ENCODE data around the gene ACSL6. TPM values are rescaled to one million over a fixed set of nuclear protein-coding genes. Genes with fewer than 3 reads are reported as not detected.
A peak's percentile ranks its signal among the peaks of the same experiment; 100 is the strongest.

ACSL6 gene
- total RNA-seq, 1 donor from 2014 or later: 3.1 TPM

GRCh38 chr5:132008163-132008473, 3.3 kb downstream of the ACSL6 start:
- Histone ChIP-seq H3K27me3 (ENCODE audit: control insufficient read depth in 3 of 3, insufficient read depth in 3 of 3, low read length in 3 of 3) (peaks cover 6 to 11% (median 7%) of the 10 kb centered on the region in 3 donors), H3K36me3 (ENCODE audit: control insufficient read depth in 3 of 3, insufficient read depth in 3 of 3, low read length in 3 of 3) (no peaks in the 10 kb centered on the region), H3K4me1 (ENCODE audit: control insufficient read depth in 3 of 3, insufficient read depth in 3 of 3, low read length in 3 of 3) (peaks cover 30 to 70% (median 65%) of the 10 kb centered on the region in 3 donors), H3K4me3 (ENCODE audit: low read length in 3 of 3) (no peak overlapping the region), H3K9ac (ENCODE audit: low read depth in 1 of 3, low read length in 3 of 3) (peak overlapping the region in 1 of 3 donors; percentile 54), H3K9me3 (ENCODE audit: control insufficient read depth in 3 of 3, low read length in 3 of 3) (no peaks in the 10 kb centered on the region), H3K27ac (ENCODE audit: low read depth, low read length) (no peak overlapping the region)

DNA sequence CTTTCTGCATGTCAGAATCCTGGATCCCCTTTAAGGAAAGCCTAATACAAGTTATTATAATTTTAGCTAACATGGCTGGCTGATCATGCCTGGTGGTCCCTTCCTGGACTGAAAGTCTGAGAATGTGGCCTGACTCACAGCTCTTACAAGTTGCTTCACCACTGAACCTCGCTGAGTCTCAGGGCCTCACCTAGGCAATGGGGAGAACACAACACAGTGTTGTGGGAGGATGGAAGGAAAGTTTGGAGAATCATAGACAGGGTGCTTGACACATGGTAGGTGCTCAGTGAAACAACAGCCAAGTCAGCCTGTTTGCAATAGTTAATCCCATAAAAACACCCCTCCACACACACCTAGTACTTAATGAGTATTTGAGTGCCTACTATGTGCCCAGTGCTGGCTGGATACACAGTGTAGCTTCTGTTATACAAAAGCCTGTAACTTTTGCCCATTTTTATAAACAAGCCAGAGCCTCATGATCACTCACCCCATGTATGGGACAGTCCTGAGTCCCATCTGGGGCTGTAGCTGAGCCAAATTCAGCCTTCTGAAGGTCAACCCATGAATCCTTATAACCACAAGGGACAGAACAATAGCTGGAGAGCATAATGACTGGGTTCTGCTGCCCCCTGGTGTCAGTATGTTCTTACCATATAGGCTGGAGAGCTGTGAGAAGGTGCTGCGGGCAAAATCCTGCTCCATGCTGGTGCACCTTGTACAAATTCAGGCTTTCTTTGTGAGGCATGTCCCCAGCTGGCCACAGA, 3.9 kb downstream of the ACSL6 start:
- Histone ChIP-seq H3K9ac (ENCODE audit: low read depth in 1 of 3, low read length in 3 of 3) (peak overlapping the region in 1 of 3 donors; percentile 54), H3K4me1 (ENCODE audit: control insufficient read depth in 3 of 3, insufficient read depth in 3 of 3, low read length in 3 of 3) (peaks cover 29 to 70% (median 65%) of the 10 kb centered on the region in 3 donors), H3K27ac (ENCODE audit: low read depth, low read length) (no peak overlapping the region), H3K9me3 (ENCODE audit: control insufficient read depth in 3 of 3, low read length in 3 of 3) (no peaks in the 10 kb centered on the region), H3K4me3 (ENCODE audit: low read length in 3 of 3) (no peak overlapping the region), H3K27me3 (ENCODE audit: control insufficient read depth in 3 of 3, insufficient read depth in 3 of 3, low read length in 3 of 3) (peaks cover 6 to 11% (median 7%) of the 10 kb centered on the region in 3 donors), H3K36me3 (ENCODE audit: control insufficient read depth in 3 of 3, insufficient read depth in 3 of 3, low read length in 3 of 3) (no peaks in the 10 kb centered on the region)

DNA sequence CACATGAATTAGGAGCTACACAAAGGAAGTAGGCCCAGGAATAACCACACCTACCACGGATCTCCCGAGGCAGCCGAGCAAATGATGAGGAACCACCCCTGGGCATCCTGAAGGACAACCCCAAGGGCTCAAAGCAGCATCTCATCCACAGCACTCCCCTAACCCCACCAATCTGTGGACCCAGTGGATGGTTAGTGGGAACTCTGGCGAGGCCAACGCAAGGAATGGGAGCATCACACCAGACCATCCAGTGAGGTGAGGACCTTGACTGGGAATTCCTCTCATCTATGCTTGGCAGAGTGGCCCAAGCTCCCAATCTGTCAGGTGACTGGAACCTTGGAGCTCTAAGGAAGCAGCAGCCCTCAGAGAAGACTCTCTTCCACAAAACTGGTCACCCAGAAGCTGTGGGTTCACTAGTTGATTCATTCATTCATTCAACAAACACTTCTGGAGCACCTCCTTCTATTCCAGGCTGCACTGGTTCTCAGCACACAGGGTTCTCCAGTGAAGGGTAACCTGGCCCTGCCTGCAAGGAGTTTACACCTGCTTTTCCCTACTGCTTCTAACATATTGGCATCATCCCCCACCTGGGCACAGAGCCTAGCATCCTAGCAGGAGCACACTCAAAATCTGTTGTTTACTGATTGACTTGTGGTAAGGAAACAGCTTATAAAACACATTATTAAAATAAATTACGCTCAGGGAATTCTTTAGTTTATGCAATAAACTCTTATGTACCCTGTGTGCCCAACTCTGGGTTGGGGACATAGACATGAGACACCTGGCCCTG, 4.9 kb downstream of the ACSL6 start:
- peaks cover 6 to 8% (median 7%) of the 10 kb centered on the region in 3 donors for H3K27me3 ChIP-seq (ENCODE audit: control insufficient read depth in 3 of 3, insufficient read depth in 3 of 3, low read length in 3 of 3)
- H3K9ac ChIP-seq (ENCODE audit: low read depth in 1 of 3, low read length in 3 of 3): no peak overlapping the region
- no peaks in the 10 kb centered on the region for H3K36me3 ChIP-seq (ENCODE audit: control insufficient read depth in 3 of 3, insufficient read depth in 3 of 3, low read length in 3 of 3)
- H3K9me3 ChIP-seq (ENCODE audit: control insufficient read depth in 3 of 3, low read length in 3 of 3): no peaks in the 10 kb centered on the region
- peaks cover 34 to 71% (median 68%) of the 10 kb centered on the region in 3 donors for H3K4me1 ChIP-seq (ENCODE audit: control insufficient read depth in 3 of 3, insufficient read depth in 3 of 3, low read length in 3 of 3)
- H3K4me3 ChIP-seq (ENCODE audit: low read length in 3 of 3): no peak overlapping the region
- H3K27ac ChIP-seq (ENCODE audit: low read depth, low read length): no peak overlapping the region

- Histone ChIP-seq H3K27me3 (ENCODE audit: control insufficient read depth in 3 of 3, insufficient read depth in 3 of 3, low read length in 3 of 3) (peaks cover 0 to 2% (median 2%) of the 10 kb centered on the region in 3 donors), H3K4me3 (ENCODE audit: low read length in 3 of 3) (no peak overlapping the region), H3K27ac (ENCODE audit: low read depth, low read length) (no peak overlapping the region), H3K4me1 (ENCODE audit: control insufficient read depth in 3 of 3, insufficient read depth in 3 of 3, low read length in 3 of 3) (peaks cover 29 to 73% (median 67%) of the 10 kb centered on the region in 3 donors), H3K9me3 (ENCODE audit: control insufficient read depth in 3 of 3, low read length in 3 of 3) (no peaks in the 10 kb centered on the region), H3K36me3 (ENCODE audit: control insufficient read depth in 3 of 3, insufficient read depth in 3 of 3, low read length in 3 of 3) (no peaks in the 10 kb centered on the region), H3K9ac (ENCODE audit: low read depth in 1 of 3, low read length in 3 of 3) (no peak overlapping the region)
Observed at GRCh38 chr5:132005591-132005990, 5.9 kb downstream of the ACSL6 start.

GRCh38 chr5:132003982-132004381, 7.5 kb downstream of the ACSL6 start:
- Histone ChIP-seq H3K27me3 (ENCODE audit: control insufficient read depth in 3 of 3, insufficient read depth in 3 of 3, low read length in 3 of 3) (no peaks in the 10 kb centered on the region), H3K4me3 (ENCODE audit: low read length in 3 of 3) (no peak overlapping the region), H3K9me3 (ENCODE audit: control insufficient read depth in 3 of 3, low read length in 3 of 3) (no peaks in the 10 kb centered on the region), H3K9ac (ENCODE audit: low read depth in 1 of 3, low read length in 3 of 3) (peak overlapping the region in 1 of 3 donors; percentile 76), H3K27ac (ENCODE audit: low read depth, low read length) (peak overlapping the region; percentile 77), H3K4me1 (ENCODE audit: control insufficient read depth in 3 of 3, insufficient read depth in 3 of 3, low read length in 3 of 3) (peaks cover 29 to 69% (median 59%) of the 10 kb centered on the region in 3 donors), H3K36me3 (ENCODE audit: control insufficient read depth in 3 of 3, insufficient read depth in 3 of 3, low read length in 3 of 3) (no peaks in the 10 kb centered on the region)

- Histone ChIP-seq H3K27ac (ENCODE audit: low read depth, low read length) (peak overlapping the region; percentile 77), H3K9me3 (ENCODE audit: control insufficient read depth in 3 of 3, low read length in 3 of 3) (no peaks in the 10 kb centered on the region), H3K4me1 (ENCODE audit: control insufficient read depth in 3 of 3, insufficient read depth in 3 of 3, low read length in 3 of 3) (peaks cover 29 to 61% (median 51%) of the 10 kb centered on the region in 3 donors), H3K9ac (ENCODE audit: low read depth in 1 of 3, low read length in 3 of 3) (peak overlapping the region in 2 of 3 donors; percentile 8 to 76), H3K27me3 (ENCODE audit: control insufficient read depth in 3 of 3, insufficient read depth in 3 of 3, low read length in 3 of 3) (no peaks in the 10 kb centered on the region), H3K4me3 (ENCODE audit: low read length in 3 of 3) (peak overlapping the region in 1 of 3 donors; percentile 54), H3K36me3 (ENCODE audit: control insufficient read depth in 3 of 3, insufficient read depth in 3 of 3, low read length in 3 of 3) (no peaks in the 10 kb centered on the region)
Observed at GRCh38 chr5:132003170-132003744, 8.2 kb downstream of the ACSL6 start.

DNA sequence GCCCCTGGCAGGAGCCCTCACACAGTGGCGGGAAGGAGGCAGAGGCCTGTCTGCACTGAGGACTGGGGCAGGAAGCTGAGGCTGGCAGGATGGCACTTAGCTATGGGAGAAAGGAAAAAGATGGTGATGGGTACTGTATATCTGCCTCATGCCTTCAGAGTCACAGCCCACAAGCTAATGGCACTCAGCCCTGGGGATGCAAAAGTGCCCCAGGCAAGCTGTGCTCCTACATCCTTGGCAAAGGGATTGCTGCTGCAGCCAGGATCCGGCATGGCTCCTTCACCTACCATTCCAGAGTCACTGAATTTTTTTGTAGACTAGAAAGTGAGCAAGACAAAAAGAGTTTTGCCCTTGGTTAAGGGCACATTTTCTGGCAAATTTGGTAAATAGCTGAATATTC, 8.7 kb downstream of the ACSL6 start:
- H3K4me3 ChIP-seq (ENCODE audit: low read length in 3 of 3): peak overlapping the region in 2 of 3 donors; percentile 23 to 35
- no peaks in the 10 kb centered on the region for H3K27me3 ChIP-seq (ENCODE audit: control insufficient read depth in 3 of 3, insufficient read depth in 3 of 3, low read length in 3 of 3)
- peak overlapping the region in 1 of 3 donors; percentile 76 for H3K9ac ChIP-seq (ENCODE audit: low read depth in 1 of 3, low read length in 3 of 3)
- H3K36me3 ChIP-seq (ENCODE audit: control insufficient read depth in 3 of 3, insufficient read depth in 3 of 3, low read length in 3 of 3): no peaks in the 10 kb centered on the region
- peaks cover 25 to 57% (median 46%) of the 10 kb centered on the region in 3 donors for H3K4me1 ChIP-seq (ENCODE audit: control insufficient read depth in 3 of 3, insufficient read depth in 3 of 3, low read length in 3 of 3)
- no peaks in the 10 kb centered on the region for H3K9me3 ChIP-seq (ENCODE audit: control insufficient read depth in 3 of 3, low read length in 3 of 3)
- H3K27ac ChIP-seq (ENCODE audit: low read depth, low read length): peak overlapping the region; percentile 77

GRCh38 chr5:132001647-132002561, 9.6 kb downstream of the ACSL6 start:
- peak overlapping the region; percentile 77 for H3K27ac ChIP-seq (ENCODE audit: low read depth, low read length)
- peak overlapping the region; percentile 12 to 76 (median 13) for H3K9ac ChIP-seq (ENCODE audit: low read depth in 1 of 3, low read length in 3 of 3)
- H3K4me3 ChIP-seq (ENCODE audit: low read length in 3 of 3): peak overlapping the region in 2 of 3 donors; percentile 2 to 35
- H3K36me3 ChIP-seq (ENCODE audit: control insufficient read depth in 3 of 3, insufficient read depth in 3 of 3, low read length in 3 of 3): no peaks in the 10 kb centered on the region
- H3K4me1 ChIP-seq (ENCODE audit: control insufficient read depth in 3 of 3, insufficient read depth in 3 of 3, low read length in 3 of 3): peaks cover 20 to 49% (median 39%) of the 10 kb centered on the region in 3 donors
- no peaks in the 10 kb centered on the region for H3K27me3 ChIP-seq (ENCODE audit: control insufficient read depth in 3 of 3, insufficient read depth in 3 of 3, low read length in 3 of 3)
- no peaks in the 10 kb centered on the region for H3K9me3 ChIP-seq (ENCODE audit: control insufficient read depth in 3 of 3, low read length in 3 of 3)

- no peaks in the 10 kb centered on the region for H3K9me3 ChIP-seq (ENCODE audit: control insufficient read depth in 3 of 3, low read length in 3 of 3)
- H3K4me1 ChIP-seq (ENCODE audit: control insufficient read depth in 3 of 3, insufficient read depth in 3 of 3, low read length in 3 of 3): peaks cover 20 to 49% (median 39%) of the 10 kb centered on the region in 3 donors
- H3K27ac ChIP-seq (ENCODE audit: low read depth, low read length): no peak overlapping the region
- H3K36me3 ChIP-seq (ENCODE audit: control insufficient read depth in 3 of 3, insufficient read depth in 3 of 3, low read length in 3 of 3): no peaks in the 10 kb centered on the region
- no peaks in the 10 kb centered on the region for H3K27me3 ChIP-seq (ENCODE audit: control insufficient read depth in 3 of 3, insufficient read depth in 3 of 3, low read length in 3 of 3)
- H3K9ac ChIP-seq (ENCODE audit: low read depth in 1 of 3, low read length in 3 of 3): no peak overlapping the region
- H3K4me3 ChIP-seq (ENCODE audit: low read length in 3 of 3): no peak overlapping the region
Observed at GRCh38 chr5:132000677-132001453, 10.6 kb downstream of the ACSL6 start.

All from skeletal muscle tissue (tissue), 4 donors.